GM12865 (cell line): Measurements from ENCODE around the gene AURKAIP1.

ENCODE experiments used
- DNase-seq: peaks from one replicate; pipeline ENCODE4 v3.0.0; 2010; ENCODE audit warnings: low read depth
- H3K4me3 ChIP-seq: 2 replicates; pipeline ENCODE4 v1.5.1; 2011; ENCODE audit warnings: mild to moderate bottlenecking, low read depth, low read length, control low read depth
- CTCF ChIP-seq: IDR thresholded peaks from 2 replicates; pipeline ENCODE4 v1.5.1; 2011; ENCODE audit warnings: low read length, control low read depth, low read depth, inconsistent platforms; ENCODE audit not compliant: insufficient read depth; ENCODE audit errors: missing control alignments

AURKAIP1 gene

GRCh38 chr1:1343811-1344421 is 31.1 kb downstream of the AURKAIP1 start:
- H3K4me3 ChIP-seq = no peak overlapping the region
- DNase-seq = no peak
- no peak for TF ChIP-seq CTCF

- no peak for TF ChIP-seq CTCF
- no peak for DNase-seq
- no peak overlapping the region for H3K4me3 ChIP-seq
Observed at GRCh38 chr1:1342584-1343115, 32.4 kb downstream of the AURKAIP1 start.

- no peak overlapping the region for H3K4me3 ChIP-seq
- TF ChIP-seq CTCF = no peak
- DNase-seq = no peak
Observed at GRCh38 chr1:1342061-1342562, 32.9 kb downstream of the AURKAIP1 start.

GRCh38 chr1:1341549-1342021 is 33.4 kb downstream of the AURKAIP1 start:
- no peak for TF ChIP-seq CTCF
- no peak for DNase-seq
- no peak overlapping the region for H3K4me3 ChIP-seq

GRCh38 chr1:1340791-1341548 is 34.0 kb downstream of the AURKAIP1 start:
- no peak for DNase-seq
- TF ChIP-seq CTCF = no peak
- no peak overlapping the region for H3K4me3 ChIP-seq

- no peak overlapping the region for H3K4me3 ChIP-seq
- no peak for DNase-seq
- no peak for TF ChIP-seq CTCF
Observed at GRCh38 chr1:1340185-1340584, 34.8 kb downstream of the AURKAIP1 start.
